Measurements from ENCODE around the gene RNF220.

GRCh38 chr1:44419901-44420300, 14.8 kb downstream of the RNF220 start:
- TF ChIP-seq CTCF (IDR thresholded peaks at IDR 0.05; ENCODE audit: poor library complexity): no peak
- TF ChIP-seq EZH2 (IDR thresholded peaks at IDR 0.05; ENCODE audit: borderline replicate concordance): no peak
